ENCODE measurements around the gene LPCAT1.

GRCh38 chr5:1500411-1501091 lies 23.2 kb downstream of the LPCAT1 start:
- TF ChIP-seq EZH2 (IDR thresholded peaks at IDR 0.05; ENCODE audit: insufficient read depth, poor library complexity, severe bottlenecking): no peak
- no peak for TF ChIP-seq EZH2phosphoT487 (IDR thresholded peaks at IDR 0.05; ENCODE audit: insufficient read depth, low read depth)
